Measurements from ENCODE around the gene IPCEF1. TPM values are rescaled to one million over a fixed set of nuclear protein-coding genes. Genes with fewer than 3 reads are reported as not detected.

IPCEF1 gene
- total and polyA plus RNA-seq, 2 of the 4 experiments (the other 2 are of a cell fraction) = under 0.01 to 0.03 TPM

DNA sequence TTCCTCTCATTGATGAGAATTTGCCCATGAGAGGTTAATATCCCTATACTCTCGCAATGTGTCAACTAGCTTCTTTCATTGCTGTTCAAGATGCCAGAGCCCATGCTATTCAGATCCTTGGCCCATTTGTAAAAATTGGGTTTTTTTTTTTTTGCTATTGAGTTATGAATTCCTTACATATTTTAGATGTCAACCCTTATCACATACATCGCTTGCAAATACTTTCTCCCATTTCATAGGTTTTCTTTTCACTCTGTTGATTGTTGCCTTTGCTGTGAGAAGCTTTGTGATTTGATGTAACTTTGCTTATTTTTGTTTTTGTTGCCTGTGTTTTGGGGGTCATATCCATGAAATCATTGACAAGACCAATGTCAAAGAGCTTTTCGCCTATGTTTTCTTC is 32.2 kb upstream of the IPCEF1 start:
- no peak overlapping the region for H4K8ac ChIP-seq (ENCODE audit: low read depth in 2 of 2, low read length in 2 of 2)
- dilution Hi-C loops (cut with HindIII; ENCODE audit: low sequenced_read_pairs, unreplicated experiment) (no loop called here), in situ Hi-C loops (cut with MboI; ENCODE audit: low sequenced_read_pairs) (no loop called here), intact Hi-C loops (cut with micrococcal nuclease) (no loop called here)
- H3K56ac ChIP-seq (ENCODE audit: extremely low read depth, insufficient read depth, low read length) = no peak overlapping the region
- no peak overlapping the region for H2BK5ac ChIP-seq (ENCODE audit: low read depth, low read length, poor library complexity, severe bottlenecking)
- no peaks in the 10 kb centered on the region for H3K27me3 ChIP-seq (ENCODE audit: control insufficient read depth, insufficient read depth, low read length)
- peak overlapping the region; percentile 1; the same call in 1 of the 2 replicates for H4K91ac ChIP-seq (ENCODE audit: insufficient read depth, low read depth, low read length)
- peak overlapping the region; percentile 0; the same call in 1 of the 2 replicates for H2AK5ac ChIP-seq (ENCODE audit: low read depth, low read length)
- H2BK15ac ChIP-seq (ENCODE audit: low read depth, low read length) = peak overlapping the region; percentile 7; the same call in 1 of the 3 replicates
- DNase-seq (no peak), ATAC-seq (ENCODE audit: low read depth) (no peak)
- TF ChIP-seq MAZ (IDR thresholded peaks at IDR 0.05; ENCODE audit: borderline replicate concordance, low read depth, low read length) (no peak), CHD1 (IDR thresholded peaks at IDR 0.05; ENCODE audit: low read depth, low read length) (no peak), SMC3 (IDR thresholded peaks at IDR 0.05; ENCODE audit: low read depth, low read length) (no peak), RAD21 (IDR thresholded peaks at IDR 0.05; ENCODE audit: low read length) (no peak), RFX5 (IDR thresholded peaks at IDR 0.05; ENCODE audit: low read depth, low read length) (no peak), MAFK (IDR thresholded peaks at IDR 0.05; ENCODE audit: low read depth, low read length) (no peak), FOS (IDR thresholded peaks at IDR 0.05; ENCODE audit: low read depth, low read length) (no peak), BHLHE40 (IDR thresholded peaks at IDR 0.05; ENCODE audit: low read depth, low read length) (no peak), POLR2A (IDR thresholded peaks at IDR 0.05; ENCODE audit: low read depth, low read length) (no peak), CEBPB (IDR thresholded peaks at IDR 0.05; ENCODE audit: low read depth, low read length) (no peak), MXI1 (IDR thresholded peaks at IDR 0.05; ENCODE audit: borderline replicate concordance, low read depth, low read length) (no peak), NFE2L2 (IDR thresholded peaks at IDR 0.05; ENCODE audit: low read depth, low read length) (no peak), RCOR1 (IDR thresholded peaks at IDR 0.05; ENCODE audit: insufficient replicate concordance, low read length) (no peak)
- TF ChIP-seq, protein P1, sequence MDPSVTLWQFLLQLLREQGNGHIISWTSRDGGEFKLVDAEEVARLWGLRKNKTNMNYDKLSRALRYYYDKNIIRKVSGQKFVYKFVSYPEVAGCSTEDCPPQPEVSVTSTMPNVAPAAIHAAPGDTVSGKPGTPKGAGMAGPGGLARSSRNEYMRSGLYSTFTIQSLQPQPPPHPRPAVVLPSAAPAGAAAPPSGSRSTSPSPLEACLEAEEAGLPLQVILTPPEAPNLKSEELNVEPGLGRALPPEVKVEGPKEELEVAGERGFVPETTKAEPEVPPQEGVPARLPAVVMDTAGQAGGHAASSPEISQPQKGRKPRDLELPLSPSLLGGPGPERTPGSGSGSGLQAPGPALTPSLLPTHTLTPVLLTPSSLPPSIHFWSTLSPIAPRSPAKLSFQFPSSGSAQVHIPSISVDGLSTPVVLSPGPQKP (IDR thresholded peaks at IDR 0.05; ENCODE audit: borderline replicate concordance, low read depth, low read length) = no peak
- TF ChIP-seq, protein P2, sequence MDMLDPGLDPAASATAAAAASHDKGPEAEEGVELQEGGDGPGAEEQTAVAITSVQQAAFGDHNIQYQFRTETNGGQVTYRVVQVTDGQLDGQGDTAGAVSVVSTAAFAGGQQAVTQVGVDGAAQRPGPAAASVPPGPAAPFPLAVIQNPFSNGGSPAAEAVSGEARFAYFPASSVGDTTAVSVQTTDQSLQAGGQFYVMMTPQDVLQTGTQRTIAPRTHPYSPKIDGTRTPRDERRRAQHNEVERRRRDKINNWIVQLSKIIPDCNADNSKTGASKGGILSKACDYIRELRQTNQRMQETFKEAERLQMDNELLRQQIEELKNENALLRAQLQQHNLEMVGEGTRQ (IDR thresholded peaks at IDR 0.05; ENCODE audit: low read depth, low read length) = no peak
- TF ChIP-seq, protein P3, sequence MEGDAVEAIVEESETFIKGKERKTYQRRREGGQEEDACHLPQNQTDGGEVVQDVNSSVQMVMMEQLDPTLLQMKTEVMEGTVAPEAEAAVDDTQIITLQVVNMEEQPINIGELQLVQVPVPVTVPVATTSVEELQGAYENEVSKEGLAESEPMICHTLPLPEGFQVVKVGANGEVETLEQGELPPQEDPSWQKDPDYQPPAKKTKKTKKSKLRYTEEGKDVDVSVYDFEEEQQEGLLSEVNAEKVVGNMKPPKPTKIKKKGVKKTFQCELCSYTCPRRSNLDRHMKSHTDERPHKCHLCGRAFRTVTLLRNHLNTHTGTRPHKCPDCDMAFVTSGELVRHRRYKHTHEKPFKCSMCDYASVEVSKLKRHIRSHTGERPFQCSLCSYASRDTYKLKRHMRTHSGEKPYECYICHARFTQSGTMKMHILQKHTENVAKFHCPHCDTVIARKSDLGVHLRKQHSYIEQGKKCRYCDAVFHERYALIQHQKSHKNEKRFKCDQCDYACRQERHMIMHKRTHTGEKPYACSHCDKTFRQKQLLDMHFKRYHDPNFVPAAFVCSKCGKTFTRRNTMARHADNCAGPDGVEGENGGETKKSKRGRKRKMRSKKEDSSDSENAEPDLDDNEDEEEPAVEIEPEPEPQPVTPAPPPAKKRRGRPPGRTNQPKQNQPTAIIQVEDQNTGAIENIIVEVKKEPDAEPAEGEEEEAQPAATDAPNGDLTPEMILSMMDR (conservative IDR thresholded peaks at IDR 0.05; ENCODE audit: low read depth, low read length) = no peak
- H3K14ac ChIP-seq (replicated peaks; ENCODE audit: low read depth, low read length) = no peak overlapping the region
- no peak overlapping the region for H2AFZ ChIP-seq (replicated peaks; ENCODE audit: low read length, poor library complexity)
- no peak overlapping the region for H3K4me2 ChIP-seq (ENCODE audit: low read depth, low read length)
- H3K9me3 ChIP-seq (ENCODE audit: control insufficient read depth, insufficient read depth, low read length) = peaks cover 4% of the 10 kb centered on the region; the same call in 1 of the 2 replicates
- H2AK9ac ChIP-seq (replicated peaks; ENCODE audit: low read depth, low read length, poor library complexity) = no peak overlapping the region
- no peaks in the 10 kb centered on the region; the same call in 1 of the 2 replicates for H3K36me3 ChIP-seq (ENCODE audit: control insufficient read depth, insufficient read depth, low read length)
- no peak overlapping the region for H3K27ac ChIP-seq (ENCODE audit: insufficient read depth, low read length)
- H2BK120ac ChIP-seq (ENCODE audit: low read depth, low read length) = 0 out of 2 replicates have a peak overlapping the region, but pooled peaks have one; percentile 32
- H3K4me1 ChIP-seq (ENCODE audit: control insufficient read depth, insufficient read depth, low read length) = peaks cover 9% of the 10 kb centered on the region
- POLR2A ChIA-PET (ENCODE audit: unreplicated experiment) = no interaction called here
- H3K4me3 ChIP-seq (ENCODE audit: insufficient read depth, low read depth, low read length) = no peak overlapping the region
- H3K18ac ChIP-seq (ENCODE audit: low read depth, low read length) = no peak overlapping the region; the same call in 1 of the 2 replicates
- no TSS peak for BruUV-seq (replicated peaks)
- 0 out of 2 replicates have a peak overlapping the region, but pooled peaks have one; percentile 1 for H3K4ac ChIP-seq (ENCODE audit: low read depth, low read length)
- H4K20me1 ChIP-seq (ENCODE audit: insufficient read depth, low read length) = peaks cover 4% of the 10 kb centered on the region; the same call in 1 of the 2 replicates
- WGBS, 2 experiments (ENCODE audit: extremely low coverage in 2 of 2, insufficient read length in 1 of 2) = no CpG with 5 or more reads among the region's 3 CpGs
- no peak overlapping the region for H3K9ac ChIP-seq (ENCODE audit: low read depth, low read length)
- H2BK20ac ChIP-seq (ENCODE audit: low read depth, low read length) = peak overlapping the region; percentile 43
- no peaks in the 10 kb centered on the region for H3K79me1 ChIP-seq (ENCODE audit: low read depth in 1 of 2, low read length in 2 of 2)
- CTCF ChIA-PET = no interaction called here
- H4K5ac ChIP-seq (ENCODE audit: low read depth, low read length) = no peak overlapping the region
- H3K9me1 ChIP-seq (ENCODE audit: insufficient read depth, low read length) = peaks cover 9% of the 10 kb centered on the region; the same call in 1 of the 2 replicates
- H3K23ac ChIP-seq (ENCODE audit: low read depth, low read length) = no peak overlapping the region
